ENCODE measurements around the gene KCNMA1. TPM values are rescaled to one million over a fixed set of nuclear protein-coding genes. Genes with fewer than 3 reads are reported as not detected.
"Not testable (repeated sequence)": the region's sequence is repeated elsewhere in the genome, so short reads cannot be mapped to it uniquely, and the experiment has no call there.

KCNMA1 gene
- total and polyA plus RNA-seq, 4 experiments from 2014 or later, result 0.26 TPM; not detected in 3

GRCh38 chr10:77348751-77349150, 288.9 kb downstream of the KCNMA1 start:
- CTCF ChIA-PET (ENCODE audit: partially characterized antibody), result no interaction called here
- Mint-ChIP-seq H3K4me1 (peaks cover 0 to 3% (median 0%) of the 10 kb centered on the region in 4 donors), H3K27me3 (peaks cover 0 to 2% of the 10 kb centered on the region in 2 donors), H3K9me3 (peaks cover 0 to 7% (median under 1%) of the 10 kb centered on the region in 8 donors), H3K4me3 (no peak overlapping the region), H3K27ac (no peak overlapping the region), H3K36me3 (no peaks in the 10 kb centered on the region)
- H3K27ac ChIP-seq (ENCODE audit: low read depth, low read length), result no peak overlapping the region
- POLR2A ChIA-PET (ENCODE audit: partially characterized antibody), result no interaction called here
- no peak overlapping the region for H3K4me3 ChIP-seq (ENCODE audit: low read length in 2 of 2)
- DNase-seq, result no peak
- H3K9me3 ChIP-seq (ENCODE audit: control insufficient read depth in 1 of 2, low read length in 2 of 2), result no peaks in the 10 kb centered on the region
- no peaks in the 10 kb centered on the region for H3K27me3 ChIP-seq (ENCODE audit: insufficient read depth, low read length)
- H3K36me3 ChIP-seq (ENCODE audit: insufficient read depth, low read length), result no peaks in the 10 kb centered on the region
- intact Hi-C loops (cut with micrococcal nuclease), result no loop called here
- H3K4me1 ChIP-seq (ENCODE audit: insufficient read depth, low read length), result no peaks in the 10 kb centered on the region

DNA sequence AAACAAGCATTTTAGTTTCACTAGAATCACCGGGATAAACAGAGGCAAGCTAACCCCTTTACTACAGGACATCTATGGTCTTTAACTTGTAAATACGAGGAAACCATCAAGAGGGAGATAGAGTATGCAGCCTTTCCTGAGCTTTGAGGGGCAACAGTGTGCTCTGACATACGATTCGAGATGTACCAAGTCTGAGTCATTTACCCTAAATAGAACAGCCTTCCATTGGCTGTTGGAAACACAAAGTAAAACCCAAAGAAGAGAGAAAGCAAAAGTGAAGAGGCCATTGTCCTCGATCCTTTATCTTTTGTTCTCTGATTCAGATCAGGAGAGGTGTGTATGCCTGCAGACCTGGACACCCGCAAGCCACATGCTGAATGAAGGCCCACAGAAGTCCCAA, 289.5 kb downstream of the KCNMA1 start:
- DNase-seq, result no peak
- H3K36me3 ChIP-seq (ENCODE audit: insufficient read depth, low read length), result no peaks in the 10 kb centered on the region
- ChIA-PET CTCF (ENCODE audit: partially characterized antibody) (no interaction called here), POLR2A (ENCODE audit: partially characterized antibody) (no interaction called here)
- no peaks in the 10 kb centered on the region for H3K36me3 Mint-ChIP-seq
- intact Hi-C loops (cut with micrococcal nuclease), result no loop called here
- peaks cover 0 to 2% of the 10 kb centered on the region in 2 donors for H3K27me3 Mint-ChIP-seq
- H3K27ac ChIP-seq (ENCODE audit: low read depth, low read length), result no peak overlapping the region
- H3K9me3 Mint-ChIP-seq, result peaks cover 0 to 9% (median under 1%) of the 10 kb centered on the region in 8 donors
- no peak overlapping the region for H3K4me3 Mint-ChIP-seq
- no peaks in the 10 kb centered on the region for H3K27me3 ChIP-seq (ENCODE audit: insufficient read depth, low read length)
- H3K9me3 ChIP-seq (ENCODE audit: control insufficient read depth in 1 of 2, low read length in 2 of 2), result no peaks in the 10 kb centered on the region
- peaks cover 0 to 3% (median 0%) of the 10 kb centered on the region in 4 donors for H3K4me1 Mint-ChIP-seq
- H3K4me3 ChIP-seq (ENCODE audit: low read length in 2 of 2), result no peak overlapping the region
- no peaks in the 10 kb centered on the region for H3K4me1 ChIP-seq (ENCODE audit: insufficient read depth, low read length)
- no peak overlapping the region for H3K27ac Mint-ChIP-seq

DNA sequence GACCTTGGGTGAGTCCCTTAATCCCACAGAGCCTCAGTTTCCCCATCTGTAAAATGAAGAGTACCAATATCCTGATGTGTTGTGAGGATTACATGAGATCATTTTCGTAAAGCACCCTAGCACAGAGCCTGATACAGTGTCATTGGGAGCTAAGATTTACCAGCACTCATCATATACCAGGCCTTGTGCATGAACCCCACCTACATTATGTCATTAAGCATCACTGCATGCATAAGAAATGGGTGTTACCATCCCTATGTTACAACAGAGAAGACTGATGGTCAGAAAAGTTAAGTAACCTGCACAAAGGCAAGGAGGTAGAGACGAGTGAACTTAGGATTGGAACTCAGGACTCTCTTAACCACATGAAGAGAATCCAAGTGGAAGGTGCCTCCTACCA, 290.6 kb downstream of the KCNMA1 start:
- Mint-ChIP-seq H3K4me1 (peaks cover 0 to 3% (median 0%) of the 10 kb centered on the region in 4 donors), H3K36me3 (no peaks in the 10 kb centered on the region), H3K27ac (no peak overlapping the region), H3K9me3 (peaks cover 0 to 11% (median under 1%) of the 10 kb centered on the region in 8 donors), H3K4me3 (no peak overlapping the region), H3K27me3 (peaks cover 0 to 2% of the 10 kb centered on the region in 2 donors)
- Histone ChIP-seq H3K4me3 (ENCODE audit: low read length in 2 of 2) (no peak overlapping the region), H3K27ac (ENCODE audit: low read depth, low read length) (no peak overlapping the region), H3K4me1 (ENCODE audit: insufficient read depth, low read length) (no peaks in the 10 kb centered on the region), H3K36me3 (ENCODE audit: insufficient read depth, low read length) (no peaks in the 10 kb centered on the region), H3K27me3 (ENCODE audit: insufficient read depth, low read length) (no peaks in the 10 kb centered on the region), H3K9me3 (ENCODE audit: control insufficient read depth in 1 of 2, low read length in 2 of 2) (no peaks in the 10 kb centered on the region)
- intact Hi-C loops (cut with micrococcal nuclease), result no loop called here
- CTCF ChIA-PET (ENCODE audit: partially characterized antibody), result no interaction called here
- DNase-seq, result no peak
- POLR2A ChIA-PET (ENCODE audit: partially characterized antibody), result no interaction called here

DNA sequence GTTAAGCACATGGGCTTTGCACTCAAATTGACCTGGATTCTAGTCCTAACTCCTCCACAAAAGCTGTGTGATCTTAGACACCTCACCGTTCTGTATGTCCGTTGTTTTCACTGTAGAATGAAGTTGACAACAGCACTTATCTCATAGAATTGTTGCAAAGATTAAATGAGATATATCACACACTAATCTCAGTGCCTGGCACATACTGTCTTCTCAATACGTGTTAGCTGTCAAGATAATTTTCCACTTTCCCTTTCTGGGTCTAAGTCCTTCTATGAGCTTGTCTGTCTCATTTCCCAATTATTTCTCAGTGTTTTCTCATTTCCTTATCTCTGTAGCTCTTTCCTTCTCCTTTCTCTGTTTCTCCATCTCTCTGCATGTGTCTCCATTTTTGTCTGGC, 296.6 kb downstream of the KCNMA1 start:
- H3K9me3 Mint-ChIP-seq, result peaks cover 0 to 6% (median 4%) of the 10 kb centered on the region in 8 donors
- ChIA-PET CTCF (ENCODE audit: partially characterized antibody) (no interaction called here), POLR2A (ENCODE audit: partially characterized antibody) (no interaction called here)
- no peak overlapping the region for H3K27ac Mint-ChIP-seq
- no peaks in the 10 kb centered on the region for H3K27me3 Mint-ChIP-seq
- H3K27me3 ChIP-seq (ENCODE audit: insufficient read depth, low read length), result no peaks in the 10 kb centered on the region
- no peak overlapping the region for H3K27ac ChIP-seq (ENCODE audit: low read depth, low read length)
- no peaks in the 10 kb centered on the region for H3K36me3 Mint-ChIP-seq
- no peaks in the 10 kb centered on the region for H3K9me3 ChIP-seq (ENCODE audit: control insufficient read depth in 1 of 2, low read length in 2 of 2)
- H3K4me3 Mint-ChIP-seq, result no peak overlapping the region
- no peaks in the 10 kb centered on the region for H3K36me3 ChIP-seq (ENCODE audit: insufficient read depth, low read length)
- no peaks in the 10 kb centered on the region for H3K4me1 Mint-ChIP-seq
- no peak overlapping the region for H3K4me3 ChIP-seq (ENCODE audit: low read length in 2 of 2)
- no peak for DNase-seq
- H3K4me1 ChIP-seq (ENCODE audit: insufficient read depth, low read length), result no peaks in the 10 kb centered on the region
- intact Hi-C loops (cut with micrococcal nuclease), result no loop called here

GRCh38 chr10:77339872-77340271, 297.7 kb downstream of the KCNMA1 start:
- CTCF ChIA-PET (ENCODE audit: partially characterized antibody); H3K9me3 ChIP-seq (ENCODE audit: control insufficient read depth in 1 of 2, low read length in 2 of 2); H3K27me3 ChIP-seq (ENCODE audit: insufficient read depth, low read length); H3K4me3 ChIP-seq (ENCODE audit: low read length in 2 of 2); DNase-seq; POLR2A ChIA-PET (ENCODE audit: partially characterized antibody); H3K27me3 Mint-ChIP-seq; H3K4me1 ChIP-seq (ENCODE audit: insufficient read depth, low read length); H3K9me3 Mint-ChIP-seq; H3K4me1 Mint-ChIP-seq; H3K27ac Mint-ChIP-seq; H3K27ac ChIP-seq (ENCODE audit: low read depth, low read length); H3K36me3 ChIP-seq (ENCODE audit: insufficient read depth, low read length); H3K4me3 Mint-ChIP-seq; H3K36me3 Mint-ChIP-seq; intact Hi-C loops (cut with micrococcal nuclease): not testable (repeated sequence)

DNA sequence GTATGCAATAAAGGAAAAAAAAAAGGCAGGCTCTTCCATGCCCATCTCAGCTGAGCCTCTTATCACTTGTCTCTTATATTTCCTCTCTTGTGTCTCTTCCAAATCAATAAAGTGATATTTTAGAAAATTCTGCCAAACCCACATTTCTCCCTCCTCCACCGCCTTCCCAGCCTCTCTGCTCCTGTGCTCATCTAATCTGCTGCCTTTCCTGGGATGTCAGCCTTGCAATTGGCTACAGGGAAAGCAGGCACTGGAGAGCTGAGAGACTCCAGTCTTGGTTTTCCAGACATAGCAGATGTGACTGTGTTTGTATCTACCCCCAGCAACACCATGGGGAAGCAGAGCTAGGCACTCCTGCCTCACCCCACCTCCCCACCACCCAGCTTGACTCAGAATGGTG, 298.4 kb downstream of the KCNMA1 start:
- intact Hi-C loops (cut with micrococcal nuclease), result no loop called here
- peaks cover 0 to 5% (median 1%) of the 10 kb centered on the region in 8 donors for H3K9me3 Mint-ChIP-seq
- Histone ChIP-seq H3K27ac (ENCODE audit: low read depth, low read length) (no peak overlapping the region), H3K4me1 (ENCODE audit: insufficient read depth, low read length) (no peaks in the 10 kb centered on the region), H3K27me3 (ENCODE audit: insufficient read depth, low read length) (no peaks in the 10 kb centered on the region), H3K4me3 (ENCODE audit: low read length in 2 of 2) (no peak overlapping the region), H3K36me3 (ENCODE audit: insufficient read depth, low read length) (no peaks in the 10 kb centered on the region), H3K9me3 (ENCODE audit: control insufficient read depth in 1 of 2, low read length in 2 of 2) (no peaks in the 10 kb centered on the region)
- no peaks in the 10 kb centered on the region for H3K36me3 Mint-ChIP-seq
- peak overlapping the region in 1 of 7 donors; percentile 58 for H3K27ac Mint-ChIP-seq
- DNase-seq, result no peak
- ChIA-PET CTCF (ENCODE audit: partially characterized antibody) (no interaction called here), POLR2A (ENCODE audit: partially characterized antibody) (no interaction called here)
- peaks cover 0 to 2% of the 10 kb centered on the region in 2 donors for H3K27me3 Mint-ChIP-seq
- no peaks in the 10 kb centered on the region for H3K4me1 Mint-ChIP-seq
- H3K4me3 Mint-ChIP-seq, result no peak overlapping the region

DNA sequence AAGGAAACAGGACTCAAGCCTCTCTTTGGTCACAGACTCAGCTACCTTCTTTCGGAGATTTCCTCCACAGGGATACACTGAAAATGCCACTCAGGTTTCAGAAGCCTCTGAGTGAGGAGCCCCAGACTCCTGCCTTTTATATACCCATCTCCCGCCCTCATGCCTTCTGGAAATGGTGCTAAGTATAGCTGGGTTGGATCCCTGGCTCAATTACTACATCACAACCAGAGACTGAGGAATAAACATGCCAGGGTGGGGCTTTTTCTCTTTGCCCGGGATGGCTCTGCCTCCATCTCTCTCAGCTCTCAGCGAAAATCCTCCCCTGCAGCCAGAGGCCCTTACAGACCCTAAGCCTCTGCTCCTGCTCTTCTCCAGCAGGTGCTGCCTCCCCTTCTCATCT, 299.5 kb downstream of the KCNMA1 start:
- intact Hi-C loops (cut with micrococcal nuclease), result no loop called here
- DNase-seq, result no peak
- Mint-ChIP-seq H3K27me3 (peaks cover 0 to 2% of the 10 kb centered on the region in 2 donors), H3K4me1 (no peaks in the 10 kb centered on the region), H3K36me3 (no peaks in the 10 kb centered on the region), H3K9me3 (peaks cover 0 to 5% (median under 1%) of the 10 kb centered on the region in 8 donors), H3K27ac (no peak overlapping the region), H3K4me3 (no peak overlapping the region)
- ChIA-PET POLR2A (ENCODE audit: partially characterized antibody) (no interaction called here), CTCF (ENCODE audit: partially characterized antibody) (no interaction called here)
- no peak overlapping the region for H3K4me3 ChIP-seq (ENCODE audit: low read length in 2 of 2)
- H3K9me3 ChIP-seq (ENCODE audit: control insufficient read depth in 1 of 2, low read length in 2 of 2), result no peaks in the 10 kb centered on the region
- H3K4me1 ChIP-seq (ENCODE audit: insufficient read depth, low read length), result no peaks in the 10 kb centered on the region
- no peaks in the 10 kb centered on the region for H3K27me3 ChIP-seq (ENCODE audit: insufficient read depth, low read length)
- no peaks in the 10 kb centered on the region for H3K36me3 ChIP-seq (ENCODE audit: insufficient read depth, low read length)
- H3K27ac ChIP-seq (ENCODE audit: low read depth, low read length), result no peak overlapping the region

- no peaks in the 10 kb centered on the region for H3K4me1 Mint-ChIP-seq
Measured at GRCh38 chr10:77334501-77334900, 303.1 kb downstream of the KCNMA1 start.

More at GRCh38 chr10:77334501-77334900, 303.1 kb downstream of the KCNMA1 start:
- intact Hi-C loops (cut with micrococcal nuclease), result no loop called here
- Mint-ChIP-seq H3K27me3 (peaks cover 0 to 2% of the 10 kb centered on the region in 2 donors), H3K27ac (no peak overlapping the region), H3K4me3 (no peak overlapping the region), H3K36me3 (no peaks in the 10 kb centered on the region), H3K9me3 (peaks cover 0 to 4% (median 0%) of the 10 kb centered on the region in 8 donors)
- ChIA-PET POLR2A (ENCODE audit: partially characterized antibody) (no interaction called here), CTCF (ENCODE audit: partially characterized antibody) (no interaction called here)
- DNase-seq, result no peak
- H3K27ac ChIP-seq (ENCODE audit: low read depth, low read length), result no peak overlapping the region
- H3K4me1 ChIP-seq (ENCODE audit: insufficient read depth, low read length), result no peaks in the 10 kb centered on the region
- no peaks in the 10 kb centered on the region for H3K9me3 ChIP-seq (ENCODE audit: control insufficient read depth in 1 of 2, low read length in 2 of 2)
- no peaks in the 10 kb centered on the region for H3K27me3 ChIP-seq (ENCODE audit: insufficient read depth, low read length)
- H3K4me3 ChIP-seq (ENCODE audit: low read length in 2 of 2), result no peak overlapping the region
- H3K36me3 ChIP-seq (ENCODE audit: insufficient read depth, low read length), result no peaks in the 10 kb centered on the region

All from CD4-positive, alpha-beta memory T cell (primary cell).